ENCODE results near the gene EFNA5.

The EFNA5 gene

DNA sequence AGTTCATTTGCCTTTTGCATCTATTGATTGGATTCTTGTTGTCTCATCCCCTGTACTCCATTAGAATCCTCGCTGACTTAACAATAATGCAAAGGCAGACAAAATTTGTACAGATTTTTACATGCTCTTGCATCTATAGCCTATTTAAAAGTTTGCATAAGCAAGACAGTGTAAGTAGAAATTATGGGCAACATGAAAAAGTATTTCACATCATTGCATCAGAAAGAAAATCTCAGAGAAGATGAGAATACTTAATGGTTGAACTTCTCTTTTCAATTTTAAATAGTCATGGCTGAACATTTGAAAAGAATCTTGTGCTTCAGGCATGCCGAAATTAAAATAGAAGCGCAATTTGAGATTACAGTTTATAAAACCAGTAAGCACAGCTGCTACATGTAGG, 226.4 kb downstream of the EFNA5 start:
- TF ChIP-seq, protein P1, sequence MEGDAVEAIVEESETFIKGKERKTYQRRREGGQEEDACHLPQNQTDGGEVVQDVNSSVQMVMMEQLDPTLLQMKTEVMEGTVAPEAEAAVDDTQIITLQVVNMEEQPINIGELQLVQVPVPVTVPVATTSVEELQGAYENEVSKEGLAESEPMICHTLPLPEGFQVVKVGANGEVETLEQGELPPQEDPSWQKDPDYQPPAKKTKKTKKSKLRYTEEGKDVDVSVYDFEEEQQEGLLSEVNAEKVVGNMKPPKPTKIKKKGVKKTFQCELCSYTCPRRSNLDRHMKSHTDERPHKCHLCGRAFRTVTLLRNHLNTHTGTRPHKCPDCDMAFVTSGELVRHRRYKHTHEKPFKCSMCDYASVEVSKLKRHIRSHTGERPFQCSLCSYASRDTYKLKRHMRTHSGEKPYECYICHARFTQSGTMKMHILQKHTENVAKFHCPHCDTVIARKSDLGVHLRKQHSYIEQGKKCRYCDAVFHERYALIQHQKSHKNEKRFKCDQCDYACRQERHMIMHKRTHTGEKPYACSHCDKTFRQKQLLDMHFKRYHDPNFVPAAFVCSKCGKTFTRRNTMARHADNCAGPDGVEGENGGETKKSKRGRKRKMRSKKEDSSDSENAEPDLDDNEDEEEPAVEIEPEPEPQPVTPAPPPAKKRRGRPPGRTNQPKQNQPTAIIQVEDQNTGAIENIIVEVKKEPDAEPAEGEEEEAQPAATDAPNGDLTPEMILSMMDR (IDR thresholded peaks at IDR 0.05; ENCODE audit: low read depth, low read length), result no peak
- no peak for DNase-seq (ENCODE audit: extremely low read depth, low read depth)

DNA sequence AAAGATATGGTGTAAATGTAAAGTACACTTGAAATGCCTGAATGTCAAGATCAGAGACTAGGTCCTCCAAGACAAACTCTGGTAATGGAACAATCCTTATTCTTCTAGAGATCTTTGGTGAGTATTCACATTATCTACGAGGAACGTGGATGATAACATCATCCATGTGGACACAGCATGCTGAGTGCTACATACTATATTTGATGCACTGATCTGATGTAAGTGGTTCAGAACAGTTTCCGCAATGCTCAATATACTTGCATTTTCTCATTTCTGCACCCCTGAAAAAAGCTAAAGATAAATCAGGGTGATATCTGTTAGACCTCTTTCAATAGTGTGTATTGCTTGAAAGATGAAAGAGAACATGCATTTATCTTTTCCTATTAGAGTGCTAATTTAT, 226.8 kb downstream of the EFNA5 start:
- TF ChIP-seq, protein P1 (IDR thresholded peaks at IDR 0.05; ENCODE audit: low read depth, low read length), result no peak
- no peak for DNase-seq (ENCODE audit: extremely low read depth, low read depth)

DNA sequence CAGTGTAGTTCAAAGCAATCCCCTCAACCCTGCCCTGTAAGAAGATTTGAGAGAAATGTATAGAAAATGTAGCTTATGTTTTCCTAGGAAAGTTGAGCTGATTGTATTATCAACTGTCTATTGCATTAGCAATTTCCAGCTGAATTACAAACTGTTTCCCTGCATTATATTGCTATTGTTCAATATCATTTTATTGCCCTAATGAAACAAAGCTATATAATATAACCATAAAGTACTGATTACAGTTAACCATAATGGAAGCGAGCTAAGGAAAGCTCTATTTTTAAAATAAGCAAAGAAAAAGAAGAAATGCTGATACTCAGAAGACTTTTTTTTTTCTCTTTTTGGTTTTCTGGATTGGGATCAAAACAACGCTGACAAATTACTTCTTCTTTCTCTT, 228.3 kb downstream of the EFNA5 start:
- no peak for DNase-seq (ENCODE audit: extremely low read depth, low read depth)
- TF ChIP-seq, protein P1 (IDR thresholded peaks at IDR 0.05; ENCODE audit: low read depth, low read length), result no peak

DNA sequence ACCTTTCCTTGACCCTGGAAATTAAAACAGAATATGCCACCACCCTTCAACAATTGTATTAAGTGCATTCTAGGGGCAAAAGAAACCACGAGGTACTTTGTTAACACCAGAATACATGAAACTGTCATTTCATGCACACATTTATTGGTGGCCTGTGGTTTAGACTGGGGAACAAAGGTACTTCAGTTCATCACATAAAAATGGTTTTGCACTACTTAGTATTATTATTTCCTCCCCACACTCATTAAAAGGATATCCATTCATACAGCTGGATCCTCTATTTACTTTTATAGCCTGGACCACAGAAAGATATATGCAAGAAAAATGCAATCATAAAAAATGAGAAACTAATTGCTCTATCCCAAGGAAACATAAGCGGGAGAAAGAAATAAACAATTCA, 230.9 kb downstream of the EFNA5 start:
- no peak for DNase-seq (ENCODE audit: extremely low read depth, low read depth)

DNA sequence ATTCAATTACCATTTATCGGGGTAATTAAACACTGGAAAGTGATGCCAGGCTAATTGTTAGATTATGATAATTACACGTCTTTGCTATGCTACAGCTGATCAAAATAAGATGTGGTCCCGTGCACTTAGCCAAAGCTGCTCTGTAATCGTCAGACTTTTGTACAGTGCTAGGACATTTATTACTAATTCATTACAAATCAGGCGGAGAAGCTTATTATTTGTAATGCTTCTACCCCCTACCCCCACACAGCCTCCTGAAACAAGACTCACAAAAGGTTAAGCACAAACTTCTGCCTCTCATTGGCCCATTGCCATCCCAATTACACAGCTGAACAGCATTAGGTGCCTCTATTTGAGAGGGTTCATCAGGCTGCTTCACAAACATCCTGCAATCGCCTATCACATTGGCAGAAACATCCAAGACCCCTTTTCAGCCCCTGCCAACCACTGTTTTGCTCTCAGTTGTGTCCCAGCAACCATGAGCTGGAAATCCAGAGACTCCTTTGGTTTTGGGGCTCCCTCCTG, 232.7 kb downstream of the EFNA5 start:
- TF ChIP-seq, protein P1 (IDR thresholded peaks at IDR 0.05; ENCODE audit: low read depth, low read length), result no peak

More for the DNA sequence above, 230.9 kb downstream of the EFNA5 start:
- TF ChIP-seq, protein P1 (IDR thresholded peaks at IDR 0.05; ENCODE audit: low read depth, low read length), result no peak

DNA sequence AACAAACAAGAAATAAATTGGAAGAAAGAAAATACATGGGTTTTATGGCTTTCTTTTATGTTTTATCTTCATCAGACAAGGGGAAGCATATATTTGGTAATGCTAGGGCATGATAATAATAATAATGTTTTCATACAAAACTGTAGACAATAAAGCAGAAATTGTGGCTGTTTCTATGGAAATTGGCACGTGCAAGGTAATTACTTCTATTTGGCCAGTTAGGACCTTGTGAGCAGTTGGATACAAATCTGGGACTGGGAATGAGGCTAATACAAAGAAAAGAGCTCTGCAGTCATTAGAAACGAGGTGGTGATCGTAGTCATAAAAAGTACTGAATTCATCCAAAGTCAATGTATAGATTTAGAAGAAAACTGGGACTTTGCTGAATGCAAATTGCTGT, 233.6 kb downstream of the EFNA5 start:
- TF ChIP-seq, protein P1 (IDR thresholded peaks at IDR 0.05; ENCODE audit: low read depth, low read length), result no peak
- no peak for DNase-seq (ENCODE audit: extremely low read depth, low read depth)

More for the DNA sequence above, 232.7 kb downstream of the EFNA5 start:
- DNase-seq (ENCODE audit: extremely low read depth, low read depth), result no peak

DNA sequence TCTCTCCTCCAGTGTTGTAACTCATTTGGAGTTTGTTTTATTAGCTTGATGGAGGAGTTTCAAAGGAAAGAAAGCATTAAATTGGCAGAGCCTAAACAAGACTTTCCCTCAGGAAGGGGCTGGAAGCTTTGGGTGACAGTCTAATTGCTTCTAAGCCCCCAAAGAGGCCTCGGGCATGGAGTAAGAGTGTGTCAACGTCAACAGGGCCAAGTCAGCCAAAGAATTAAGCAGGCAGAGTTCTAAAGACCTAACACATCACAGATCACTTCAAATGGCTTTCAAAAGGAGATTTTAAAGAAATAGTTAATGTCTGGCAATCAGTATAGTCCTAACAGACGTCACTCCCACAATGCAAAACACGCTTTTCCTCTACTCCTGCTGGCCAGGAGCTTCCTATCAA, 234.5 kb downstream of the EFNA5 start:
- DNase-seq (ENCODE audit: extremely low read depth, low read depth), result no peak
- TF ChIP-seq, protein P1 (IDR thresholded peaks at IDR 0.05; ENCODE audit: low read depth, low read length), result no peak

Measured in AG09319 (cell line).